OCI-LY3 (cell line): ENCODE measurements around the gene EIF4G3.

Source experiments
- H2AFZ ChIP-seq: fragments of 200-600, 300-600 bp; shearing (Covaris generic); 2 replicates; pipeline ENCODE4 v1.6.0; 2014; ENCODE audit warnings: antibody characterized with exemption, low read depth, low read length
- H3K27ac ChIP-seq: fragments of 200-600, 300-600 bp; sonication (generic); 2 replicates; pipeline ENCODE4 v1.5.1; 2014; ENCODE audit warnings: mild to moderate bottlenecking, low read length, moderate library complexity, mixed read lengths
- H3K27me3 ChIP-seq: fragments of 200-600, 300-600 bp; sonication (generic); 2 replicates; pipeline ENCODE4 v1.6.1; 2014; ENCODE audit warnings: low read depth, low read length, mixed read lengths
- H3K36me3 ChIP-seq: fragments of 200-600, 300-600 bp; sonication (generic); replicated peaks from 2 replicates; pipeline ENCODE3; 2014; ENCODE audit warnings: low read depth, low read length, mixed read lengths
- H3K4me1 ChIP-seq: fragments of 300-600, 200-600 bp; sonication (generic); 2 replicates; pipeline ENCODE4 v1.6.1; 2014; ENCODE audit warnings: low read length, mixed read lengths
- H3K4me2 ChIP-seq: fragments of 200-600, 300-600 bp; sonication (generic); 2 replicates; pipeline ENCODE4 v1.6.1; 2014; ENCODE audit warnings: low read length, mixed read lengths
- H3K4me3 ChIP-seq: fragments of 300-600, 200-600 bp; sonication (generic); 2 replicates; pipeline ENCODE4 v1.5.1; 2014; ENCODE audit warnings: antibody characterized with exemption, mild to moderate bottlenecking, low read length, moderate library complexity
- H3K79me2 ChIP-seq: fragments of 300-600, 200-600 bp; shearing (Covaris generic); 2 replicates; pipeline ENCODE4 v1.6.1; 2014; ENCODE audit warnings: mild to moderate bottlenecking, low read length, mixed read lengths
- H3K9ac ChIP-seq: fragments of 300-600, 200-600 bp; shearing (Covaris generic); 2 replicates; pipeline ENCODE4 v1.6.0; 2014; ENCODE audit warnings: mild to moderate bottlenecking, low read length, moderate library complexity
- H3K9me3 ChIP-seq: fragments of 200-600, 300-600 bp; shearing (Covaris generic); 2 replicates; pipeline ENCODE4 v1.6.1; 2014; ENCODE audit warnings: low read length, mixed read lengths; ENCODE audit not compliant: insufficient read depth
- H4K20me1 ChIP-seq: fragments of 200-600, 300-600 bp; sonication (generic); 2 replicates; pipeline ENCODE4 v1.6.1; 2016; ENCODE audit warnings: low read length, mixed read lengths; ENCODE audit not compliant: insufficient read depth
- CTCF ChIP-seq: fragments of 200-600, 300-600 bp; sonication (generic); IDR thresholded peaks from 2 replicates; pipeline ENCODE4 v1.5.1; 2014; ENCODE audit warnings: antibody characterized with exemption, low read length, low read depth
- EZH2phosphoT487 ChIP-seq: fragments of 200-600 bp; shearing (Covaris generic); IDR thresholded peaks from 2 replicates; pipeline ENCODE4 v1.6.1; 2018; ENCODE audit warnings: antibody characterized with exemption, mixed run types, low read depth

EIF4G3 gene

GRCh38 chr1:20875198-20875973, 301.3 kb downstream of the EIF4G3 start:
- H2AFZ ChIP-seq = no peak overlapping the region
- H3K4me3 ChIP-seq = no peak overlapping the region
- H3K9ac ChIP-seq = no peak overlapping the region
- TF ChIP-seq CTCF (no peak), EZH2phosphoT487 (no peak)
- no peaks in the 10 kb centered on the region for H3K4me1 ChIP-seq
- H3K27ac ChIP-seq = no peak overlapping the region
- H3K27me3 ChIP-seq = no peaks in the 10 kb centered on the region
- H3K79me2 ChIP-seq = no peaks in the 10 kb centered on the region
- H3K36me3 ChIP-seq = no peaks in the 10 kb centered on the region
- H3K4me2 ChIP-seq = no peak overlapping the region
- H3K9me3 ChIP-seq = no peaks in the 10 kb centered on the region
- no peaks in the 10 kb centered on the region for H4K20me1 ChIP-seq

- no peak overlapping the region for H3K4me2 ChIP-seq
- no peak overlapping the region for H3K27ac ChIP-seq
- H3K4me1 ChIP-seq = no peaks in the 10 kb centered on the region
- no peaks in the 10 kb centered on the region for H3K36me3 ChIP-seq
- H2AFZ ChIP-seq = no peak overlapping the region
- H3K9ac ChIP-seq = no peak overlapping the region
- no peaks in the 10 kb centered on the region for H3K27me3 ChIP-seq
- H4K20me1 ChIP-seq = no peaks in the 10 kb centered on the region
- H3K79me2 ChIP-seq = no peaks in the 10 kb centered on the region
- no peak overlapping the region for H3K4me3 ChIP-seq
- no peaks in the 10 kb centered on the region for H3K9me3 ChIP-seq
- no peak for TF ChIP-seq CTCF
These were observed 303.4 kb downstream of the EIF4G3 start for GRCh38 chr1:20873311-20873710.

GRCh38 chr1:20871419-20871818, 305.3 kb downstream of the EIF4G3 start:
- 0 out of 2 replicates have a peak, but pooled peaks cover 2% of the 10 kb centered on the region for H3K4me1 ChIP-seq
- no peaks in the 10 kb centered on the region for H3K36me3 ChIP-seq
- no peak overlapping the region for H3K9ac ChIP-seq
- no peak for TF ChIP-seq EZH2phosphoT487
- no peak overlapping the region for H3K4me3 ChIP-seq
- H3K79me2 ChIP-seq = no peaks in the 10 kb centered on the region
- H3K4me2 ChIP-seq = no peak overlapping the region
- no peaks in the 10 kb centered on the region for H4K20me1 ChIP-seq
- H2AFZ ChIP-seq = no peak overlapping the region
- no peaks in the 10 kb centered on the region for H3K27me3 ChIP-seq
- H3K27ac ChIP-seq = no peak overlapping the region
- H3K9me3 ChIP-seq = no peaks in the 10 kb centered on the region

- no peaks in the 10 kb centered on the region for H4K20me1 ChIP-seq
- TF ChIP-seq EZH2phosphoT487 (no peak), CTCF (no peak)
- 0 out of 2 replicates have a peak, but pooled peaks cover 2% of the 10 kb centered on the region for H3K4me1 ChIP-seq
- no peak overlapping the region for H3K27ac ChIP-seq
- no peak overlapping the region for H2AFZ ChIP-seq
- H3K79me2 ChIP-seq = no peaks in the 10 kb centered on the region
- H3K36me3 ChIP-seq = no peaks in the 10 kb centered on the region
- no peaks in the 10 kb centered on the region for H3K9me3 ChIP-seq
- H3K27me3 ChIP-seq = no peaks in the 10 kb centered on the region
- no peak overlapping the region for H3K4me2 ChIP-seq
- H3K4me3 ChIP-seq = no peak overlapping the region
- no peak overlapping the region for H3K9ac ChIP-seq
These were observed 306.0 kb downstream of the EIF4G3 start for GRCh38 chr1:20870718-20871117.
